Measurements from ENCODE around the gene NADSYN1. TPM values are rescaled to one million over a fixed set of nuclear protein-coding genes. Genes with fewer than 3 reads are reported as not detected.

Gene NADSYN1
- 10 to 100 TPM; 71.4 to 78.9 TPM for total RNA-seq
- polyA plus RNA-seq (ENCODE audit: insufficient read length in 6 of 6): 10 to 100 TPM; 53.2 to 66.2 (median 58.6) TPM
- long read RNA-seq, donor 1, partial matches to known transcripts: 0 of 12 reads
- long read RNA-seq, donor 1, other reads (novel, unspliced or antisense): 0 of 12 reads
- long read RNA-seq, donor 2, partial matches to known transcripts: 0 of 4 reads
- long read RNA-seq, donor 2, other reads (novel, unspliced or antisense): 0 of 4 reads
- long read RNA-seq, donor 3, partial matches to known transcripts: 0 of 5 reads
- long read RNA-seq, donor 3, other reads (novel, unspliced or antisense): 0 of 5 reads
- long read RNA-seq, donor 4, transcript NADSYN1-201 (21 exons, 2,773 nt): major isoform, 10 of 13 reads
- long read RNA-seq, donor 4, partial matches to known transcripts: 3 of 13 reads
- long read RNA-seq, donor 4, other reads (novel, unspliced or antisense): 0 of 13 reads
- long read RNA-seq, donor 5, transcript NADSYN1-223 (1 exons, 2,011 nt): major isoform, 5 of 12 reads
- long read RNA-seq, donor 5, partial matches to known transcripts: 0 of 12 reads
- long read RNA-seq, donor 5, other reads (novel, unspliced or antisense): 0 of 12 reads
- long read RNA-seq, donor 6, partial matches to known transcripts: 0 of 11 reads
- long read RNA-seq, donor 6, other reads (novel, unspliced or antisense): 0 of 11 reads
- long read RNA-seq, donor 7, partial matches to known transcripts: 0 of 5 reads
- long read RNA-seq, donor 7, other reads (novel, unspliced or antisense): 0 of 5 reads
- long read RNA-seq, donor 8, transcript NADSYN1-223 (1 exons, 2,011 nt): major isoform, 7 of 12 reads
- long read RNA-seq, donor 8, partial matches to known transcripts: 0 of 12 reads
- long read RNA-seq, donor 8, other reads (novel, unspliced or antisense): 0 of 12 reads
- long read RNA-seq, donor 9, partial matches to known transcripts: 0 of 1 reads
- long read RNA-seq, donor 9, other reads (novel, unspliced or antisense): 0 of 1 reads
- long read RNA-seq, donor 10, transcript NADSYN1-201 (21 exons, 2,773 nt): major isoform, 6 of 17 reads
- long read RNA-seq, donor 10, partial matches to known transcripts: 2 of 17 reads
- long read RNA-seq, donor 10, other reads (novel, unspliced or antisense): 9 of 17 reads
- long read RNA-seq, donor 11, transcript NADSYN1-223 (1 exons, 2,011 nt): major isoform, 11 of 14 reads
- long read RNA-seq, donor 11, partial matches to known transcripts: 0 of 14 reads
- long read RNA-seq, donor 11, other reads (novel, unspliced or antisense): 0 of 14 reads
- long read RNA-seq, donor 12, partial matches to known transcripts: 0 of 7 reads
- long read RNA-seq, donor 12, other reads (novel, unspliced or antisense): 0 of 7 reads

- peaks cover 0 to 34% of the 10 kb centered on the region in 2 donors for H3K36me3 ChIP-seq
- H3K27ac ChIP-seq: peak within 1 kb of the TSS; percentile 82 to 89
- H3K9me3 ChIP-seq: no peaks in the 10 kb centered on the region
- H3K4me3 ChIP-seq: peak within 1 kb of the TSS; percentile 81 to 88
- intact Hi-C loops (cut with DNase I): no loop called here
- DNase-seq (peak; percentile 93 to 100 (median 98)), ATAC-seq (peak; percentile 88)
- peaks cover 11 to 52% of the 10 kb centered on the region in 2 donors for H3K4me1 ChIP-seq
- no peak for TF ChIP-seq CTCF (IDR thresholded peaks at IDR 0.05)
- no peaks in the 10 kb centered on the region for H3K27me3 ChIP-seq
Measured at GRCh38 chr11:71453037-71453917, at the start of gene NADSYN1. TSS of gene NADSYN1 (plus strand) at chr11:71453203. CDS start at chr11:71453297, 94 bp downstream.

GRCh38 chr11:71404209-71404608 is 48.8 kb upstream of the NADSYN1 start:
- DNase-seq (no peak), ATAC-seq (no peak)
- H3K4me1 ChIP-seq: no peaks in the 10 kb centered on the region
- no peaks in the 10 kb centered on the region for H3K9me3 ChIP-seq
- no peaks in the 10 kb centered on the region for H3K27me3 ChIP-seq
- no peak overlapping the region for H3K27ac ChIP-seq
- TF ChIP-seq CTCF (IDR thresholded peaks at IDR 0.05): no peak
- intact Hi-C loops (cut with DNase I): no loop called here
- H3K4me3 ChIP-seq: no peak overlapping the region
- no peaks in the 10 kb centered on the region for H3K36me3 ChIP-seq

- Histone ChIP-seq H3K27me3 (no peaks in the 10 kb centered on the region), H3K4me3 (no peak overlapping the region), H3K27ac (no peak overlapping the region), H3K4me1 (no peaks in the 10 kb centered on the region), H3K9me3 (no peaks in the 10 kb centered on the region), H3K36me3 (no peaks in the 10 kb centered on the region)
- no peak for TF ChIP-seq CTCF (IDR thresholded peaks at IDR 0.05)
- intact Hi-C loops (cut with DNase I): no loop called here
- no peak for ATAC-seq
- DNase-seq: no peak
Measured at GRCh38 chr11:71406681-71407080, 46.3 kb upstream of the NADSYN1 start.

- H3K36me3 ChIP-seq: no peaks in the 10 kb centered on the region
- no peaks in the 10 kb centered on the region for H3K4me1 ChIP-seq
- DNase-seq (no peak), ATAC-seq (no peak)
- intact Hi-C loops (cut with DNase I): no loop called here
- no peak overlapping the region for H3K27ac ChIP-seq
- no peak overlapping the region for H3K4me3 ChIP-seq
- H3K27me3 ChIP-seq: peaks cover 0 to 5% of the 10 kb centered on the region in 2 donors
- TF ChIP-seq CTCF (IDR thresholded peaks at IDR 0.05): no peak
- H3K9me3 ChIP-seq: no peaks in the 10 kb centered on the region
Measured at GRCh38 chr11:71407356-71407755, 45.6 kb upstream of the NADSYN1 start.
